A204.1 (cell line): Measurements from ENCODE around the gene TMTC3.
"Not testable (repeated sequence)": the region's sequence is repeated elsewhere in the genome, so short reads cannot be mapped to it uniquely, and the experiment has no call there.

Experiments
- FAIRE-seq: peaks from 2 replicates; lab custom pipeline; 2012; peaks lifted over from hg19 to GRCh38; lab: Jason Lieb, UNC

TMTC3 gene

DNA sequence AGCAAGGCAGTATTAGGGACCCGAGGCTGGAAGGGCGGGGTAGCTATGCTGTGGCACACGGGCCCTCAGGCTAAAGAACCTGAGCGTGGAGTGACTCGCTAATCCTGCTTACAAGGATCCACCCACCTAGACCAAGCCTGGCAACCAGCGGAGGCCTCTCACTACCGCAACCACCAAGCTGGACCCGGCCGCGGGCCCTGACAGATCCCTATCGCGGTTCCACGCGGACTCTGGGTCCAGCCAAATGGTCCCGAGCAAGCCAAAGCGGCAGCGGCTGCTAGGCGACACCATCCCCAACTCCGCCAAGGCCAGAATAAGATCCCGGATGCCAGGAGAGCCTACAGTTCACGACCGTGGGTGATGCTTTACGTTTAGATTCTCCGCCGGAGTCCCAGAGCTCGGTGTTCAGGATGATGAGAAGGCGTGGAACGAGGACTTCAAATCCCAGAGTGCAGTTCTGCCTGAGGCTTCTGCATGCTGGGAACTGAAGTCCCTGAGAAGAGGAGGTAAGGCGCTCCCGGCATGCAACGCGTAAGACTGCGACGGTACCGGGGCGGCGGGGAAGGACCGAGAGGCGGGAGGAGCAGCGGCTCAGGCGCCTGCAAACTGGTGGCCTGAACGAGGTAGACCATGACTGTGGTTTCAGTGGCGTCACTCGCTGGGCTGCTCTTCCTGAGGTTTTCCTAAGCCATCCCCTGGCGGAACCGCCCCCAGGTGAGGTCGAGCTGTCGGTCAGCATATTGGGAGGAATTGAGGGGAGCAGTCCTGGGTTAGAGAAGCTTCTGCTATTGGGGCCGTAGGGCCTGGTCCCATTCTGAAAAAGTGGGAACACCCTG lies at the start of gene TMTC3, which contains the start of gene CEP290:
TMTC3 (plus strand) TSS at position 534 of the 836 bp plus-strand sequence. CDS start 6,009 bp downstream, outside the sequence.
CEP290 (minus strand) TSS at position 315 of the 836 bp plus-strand sequence. CDS start 781 bp downstream, outside the sequence.
- FAIRE-seq = peak; percentile 98

DNA sequence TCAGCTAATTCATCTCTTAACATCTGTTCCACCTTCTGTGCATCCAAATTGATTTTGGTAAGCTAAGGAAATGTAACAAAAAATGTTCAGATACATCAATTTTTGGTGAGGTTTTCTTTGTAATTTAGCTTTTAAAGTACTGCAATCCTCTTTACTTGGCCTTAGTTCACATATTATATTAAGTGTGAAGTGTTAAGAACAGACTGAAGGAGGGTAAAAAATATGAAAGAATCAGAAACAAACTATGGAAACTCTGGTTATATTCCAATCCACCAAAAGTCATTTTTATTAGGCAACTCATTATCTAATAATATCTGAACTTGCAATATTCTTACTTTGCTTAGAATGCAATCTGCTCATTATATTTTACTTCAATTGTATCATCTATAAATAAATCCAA lies 49.3 kb upstream of the TMTC3 start:
- no peak for FAIRE-seq

DNA sequence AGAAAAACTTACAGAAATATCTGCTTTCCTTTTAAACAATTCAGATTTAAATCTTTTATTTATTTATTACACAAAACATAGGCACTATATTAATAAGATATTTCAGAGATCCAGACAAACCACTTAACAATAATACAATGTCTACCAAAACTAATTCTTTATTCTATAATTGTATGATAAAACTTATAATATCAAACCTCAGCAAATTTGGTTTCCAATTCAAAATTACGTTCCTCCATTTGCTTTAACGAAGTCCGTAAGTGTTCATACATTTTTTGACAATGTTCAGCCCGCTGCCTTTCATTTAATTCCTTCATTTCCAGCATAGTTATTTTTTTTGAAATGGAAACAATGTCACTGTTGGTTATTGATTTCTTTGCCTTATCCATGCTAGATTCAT lies 48.5 kb upstream of the TMTC3 start:
- peak; percentile 44 for FAIRE-seq

- peak; percentile 62 for FAIRE-seq
These were observed 34.1 kb upstream of the TMTC3 start for GRCh38 chr12:88108021-88108420.

DNA sequence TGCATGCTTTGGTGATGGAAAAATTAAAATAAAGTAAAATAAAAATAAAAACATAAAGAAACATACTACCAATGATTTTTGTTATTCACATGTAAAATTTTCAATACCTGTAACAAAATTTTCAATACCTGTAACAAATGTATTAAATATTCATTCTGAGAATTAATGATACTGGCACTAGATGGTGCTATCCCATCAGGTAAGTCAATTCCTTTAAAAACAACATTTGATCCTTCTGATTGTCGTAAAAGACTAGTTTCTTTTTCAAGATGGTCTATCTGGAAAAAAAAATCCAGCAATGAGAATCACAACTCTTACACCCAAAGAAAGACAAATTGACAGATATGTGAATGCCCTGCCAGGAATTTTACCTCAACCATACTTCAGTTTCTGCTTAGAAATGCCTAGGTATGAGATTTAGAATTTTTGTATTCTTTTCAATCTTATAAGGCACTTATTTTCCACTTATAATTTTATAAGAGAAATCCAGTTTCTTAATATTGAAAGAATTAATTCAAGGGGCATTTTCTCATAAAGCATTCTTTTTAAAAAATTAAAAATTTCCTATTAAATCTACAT lies 30.9 kb upstream of the TMTC3 start:
- peak; percentile 93 for FAIRE-seq

DNA sequence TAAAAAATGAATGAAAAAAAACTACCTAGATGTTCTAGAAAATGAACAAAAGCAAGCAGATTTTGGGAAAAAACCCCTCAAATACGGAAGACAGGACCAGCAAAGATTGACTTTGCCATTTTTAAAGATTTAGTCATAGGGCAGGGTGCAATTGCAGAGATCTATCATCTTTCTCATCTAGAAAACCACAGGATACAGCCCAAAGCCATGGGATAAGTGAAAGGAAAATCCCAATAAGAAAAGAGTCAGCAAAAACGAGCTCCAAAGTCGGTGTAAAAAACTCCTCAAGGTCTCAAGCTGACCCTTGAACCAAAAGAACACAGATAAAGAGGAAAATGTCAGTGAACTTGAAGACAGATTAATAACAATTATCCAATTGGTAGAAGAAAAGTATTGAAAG lies 28.2 kb upstream of the TMTC3 start:
- FAIRE-seq = no peak

- FAIRE-seq = no peak
These were observed 19.4 kb upstream of the TMTC3 start for GRCh38 chr12:88122666-88123065.

- FAIRE-seq = no peak
These were observed 15.0 kb upstream of the TMTC3 start for GRCh38 chr12:88127099-88127498.

DNA sequence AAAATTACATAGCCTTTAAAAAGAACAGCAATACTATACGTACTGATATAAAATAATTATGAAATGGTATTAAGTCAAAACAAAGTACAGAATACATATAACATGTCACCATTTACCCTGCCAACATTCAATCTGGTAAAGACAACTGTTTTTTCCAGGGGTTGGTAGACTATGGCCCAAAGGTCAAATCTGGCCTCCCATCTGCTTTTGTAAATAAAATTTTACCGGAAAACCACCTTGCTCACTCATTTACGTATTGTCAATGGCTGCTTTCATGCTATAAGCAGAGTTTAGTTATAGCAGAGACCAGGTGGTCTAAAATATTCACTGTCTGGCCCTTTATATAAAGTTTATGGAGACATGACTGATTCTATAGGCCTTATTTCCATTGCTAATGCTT lies 14.3 kb upstream of the TMTC3 start:
- no peak for FAIRE-seq

GRCh38 chr12:88132392-88132791 lies 9.7 kb upstream of the TMTC3 start:
- FAIRE-seq = no peak

GRCh38 chr12:88133181-88133580 lies 8.9 kb upstream of the TMTC3 start:
- FAIRE-seq = not testable (repeated sequence)

GRCh38 chr12:88139711-88140110 lies 2.4 kb upstream of the TMTC3 start:
- FAIRE-seq = not testable (repeated sequence)

- no peak for FAIRE-seq
These were observed 708 bp upstream of the TMTC3 start for GRCh38 chr12:88141425-88141773.

- FAIRE-seq = no peak
These were observed 494 bp downstream of the TMTC3 start for GRCh38 chr12:88142610-88142991.

DNA sequence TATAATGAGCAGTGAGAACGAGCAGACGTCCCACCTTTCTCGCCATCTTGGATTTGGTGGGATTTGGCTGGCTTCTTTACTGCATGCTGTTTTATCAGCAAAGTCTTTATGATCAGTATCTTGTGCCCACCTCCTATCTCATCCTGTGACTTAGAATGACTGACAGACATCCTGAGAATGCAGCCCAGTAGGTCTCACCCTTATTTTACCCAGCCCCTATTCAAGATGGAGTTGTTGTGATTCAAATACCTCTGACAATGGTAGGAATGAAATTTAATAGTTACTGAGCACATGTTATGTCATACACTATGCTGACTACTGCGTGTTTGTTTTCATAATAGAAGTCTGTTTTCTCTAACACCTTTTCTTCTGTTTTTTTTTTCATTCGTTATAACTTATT lies 1.9 kb downstream of the TMTC3 start:
- FAIRE-seq = no peak

DNA sequence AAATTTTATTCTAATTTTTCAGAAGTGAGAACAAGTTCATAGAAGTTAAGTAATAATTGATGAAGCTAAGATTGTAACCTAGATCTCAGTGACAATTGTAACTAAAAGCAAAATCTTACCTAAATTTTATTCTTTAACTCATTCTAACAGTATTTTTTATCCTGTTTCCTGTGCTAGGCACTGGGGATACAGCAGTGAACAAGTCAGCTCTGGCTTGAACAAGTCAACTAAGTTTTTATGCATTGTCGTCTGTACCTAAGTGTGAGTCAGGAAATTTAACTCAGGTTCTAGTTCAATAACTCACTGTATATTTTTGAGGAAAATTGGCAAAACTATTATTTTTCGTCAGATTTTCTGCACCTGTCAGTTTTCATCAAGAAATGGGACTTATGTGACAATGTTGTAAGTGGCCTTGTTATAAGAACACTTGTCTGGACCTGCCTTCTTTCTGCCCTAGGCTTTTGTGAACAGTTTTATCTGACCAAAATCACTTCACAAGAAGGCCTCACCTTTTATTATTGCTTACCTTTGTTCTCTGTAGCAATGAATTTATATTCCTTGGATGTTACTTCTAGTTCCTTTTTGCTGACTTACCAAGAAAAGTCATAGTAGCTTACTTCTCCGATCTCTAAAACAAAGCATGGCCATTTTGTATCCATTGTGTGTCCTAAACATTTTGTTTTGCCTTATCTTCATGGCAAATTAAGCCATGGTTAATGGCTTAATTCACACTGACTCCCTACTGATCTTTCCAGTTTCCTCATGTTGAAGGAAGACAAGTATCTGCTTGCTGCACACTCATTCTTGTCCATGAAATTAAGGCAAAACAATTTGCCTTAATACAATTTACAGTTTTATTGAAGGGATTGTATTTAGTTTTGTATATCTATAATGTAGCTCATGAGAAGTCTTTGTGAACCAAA lies 2.7 kb downstream of the TMTC3 start:
- FAIRE-seq = no peak

DNA sequence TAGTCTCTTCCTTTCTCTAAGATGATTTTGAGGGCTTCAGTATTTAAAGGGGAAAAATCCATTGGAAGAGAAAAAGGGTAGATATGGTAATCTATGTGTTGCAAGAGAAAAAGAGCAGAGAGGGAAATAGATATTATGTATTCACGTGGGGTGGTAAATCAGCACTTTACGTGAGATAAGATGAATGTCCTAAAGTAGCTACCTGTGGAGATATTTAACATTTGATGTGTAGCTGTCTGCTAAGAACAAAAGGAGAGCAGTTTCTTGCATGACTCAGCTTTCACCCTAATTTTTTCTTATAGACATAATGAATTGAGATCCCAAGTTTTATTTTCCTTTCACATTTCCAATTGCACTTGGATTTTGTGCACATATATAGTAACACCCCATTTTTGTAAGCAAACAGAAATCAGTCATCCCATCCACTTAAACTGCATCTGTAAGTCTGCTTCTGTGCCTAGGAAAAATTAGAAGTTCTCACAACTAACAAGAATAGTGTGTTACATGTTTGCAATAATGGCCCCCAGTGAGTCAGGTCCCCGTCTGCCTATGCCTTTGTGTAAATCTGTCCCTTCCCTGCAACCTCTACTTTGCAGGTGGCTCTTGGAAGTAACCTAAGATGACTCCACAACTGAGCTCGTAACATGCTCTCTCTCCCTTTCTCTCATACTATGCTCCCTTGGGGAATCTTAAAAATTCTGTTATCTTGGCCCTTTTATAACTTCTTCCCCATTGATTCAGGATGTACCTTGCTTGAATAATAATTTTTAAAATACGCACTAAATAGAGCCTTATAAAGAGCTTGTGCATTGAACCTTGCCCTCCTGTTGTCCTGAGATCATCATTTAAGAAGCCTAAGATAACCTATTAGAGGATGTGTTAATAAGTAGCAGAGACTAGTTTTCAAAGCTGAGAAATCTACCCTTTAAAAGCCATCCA lies 3.7 kb downstream of the TMTC3 start:
- FAIRE-seq = no peak

DNA sequence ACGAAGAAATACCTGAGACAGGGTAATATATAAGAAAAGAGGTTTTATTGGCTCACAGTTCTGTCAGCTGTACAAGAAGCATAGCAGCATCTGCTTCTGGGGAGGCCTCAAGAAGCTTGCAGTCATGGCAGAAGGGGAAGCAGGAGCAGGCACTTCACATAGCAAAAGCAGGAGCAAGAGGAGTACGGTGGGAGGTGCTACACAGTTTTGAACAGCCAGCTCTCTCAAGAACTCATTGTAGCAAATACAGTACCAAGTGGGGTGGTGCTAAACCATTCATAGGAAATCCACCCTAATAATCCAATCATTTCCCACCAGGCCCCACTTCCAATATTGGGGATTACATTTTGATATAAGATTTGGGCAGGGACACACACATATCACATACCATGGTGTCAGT lies 8.0 kb downstream of the TMTC3 start:
- FAIRE-seq = no peak

GRCh38 chr12:88153959-88154358 lies 11.9 kb downstream of the TMTC3 start:
- FAIRE-seq = peak; percentile 99

GRCh38 chr12:88156075-88156654 lies 14.1 kb downstream of the TMTC3 start:
- no peak for FAIRE-seq

GRCh38 chr12:88163371-88163770 lies 21.3 kb downstream of the TMTC3 start:
- FAIRE-seq = no peak
